WTC11 (cell line): ENCODE results near the gene ZP4. TPM values are rescaled to one million over a fixed set of nuclear protein-coding genes. Genes with fewer than 3 reads are reported as not detected.

Source experiments
- ATAC-seq: fragments of 200-7000 bp; cut with Tn5 transposase; 2 replicates; pipeline ENCODE4 v1.10.0; 2021; ENCODE audit warnings: mild to moderate bottlenecking, moderate library complexity
- CTCF ChIA-PET: fragments of 300-600 bp; sonication (Branson Sonifier 250); formaldehyde crosslinking; loops from one replicate; lab custom pipeline; 2021; ENCODE audit warnings: antibody characterized with exemption; lab: Charles Lee
- POLR2A ChIA-PET: fragments of 350-600 bp; sonication (Branson Sonifier 250); formaldehyde crosslinking; loops from one replicate; lab custom pipeline; 2021; ENCODE audit warnings: antibody characterized with exemption; lab: Charles Lee
- DNase-seq: peaks from one replicate; pipeline ENCODE4 v3.0.0; 2021; ENCODE audit warnings: low spot score
- H3K27ac Mint-ChIP-seq: 2 replicates; pipeline ENCODE4 v1.8.0; 2021; ENCODE audit warnings: mixed read lengths
- H3K27me3 Mint-ChIP-seq: 2 replicates; pipeline ENCODE4 v1.8.0; 2021; ENCODE audit warnings: low read depth, mild to moderate bottlenecking, moderate library complexity, mixed read lengths
- H3K36me3 Mint-ChIP-seq: 2 replicates; pipeline ENCODE4 v1.8.0; 2021; ENCODE audit warnings: mixed read lengths
- H3K4me1 Mint-ChIP-seq: 2 replicates; pipeline ENCODE4 v1.8.0; 2022; ENCODE audit warnings: mixed read lengths
- H3K4me3 Mint-ChIP-seq: 2 replicates; pipeline ENCODE4 v1.8.0; 2021; ENCODE audit warnings: mild to moderate bottlenecking, moderate library complexity, mixed read lengths
- H3K9me3 Mint-ChIP-seq: 2 replicates; pipeline ENCODE4 v1.8.0; 2021; ENCODE audit warnings: mixed read lengths
- CDX4 ChIP-seq: fragments of 250-450 bp; sonication (Bioruptor Pico); IDR thresholded peaks from 2 replicates; pipeline ENCODE4 v1.9.0; 2021; ENCODE audit warnings: moderate library complexity, mild to moderate bottlenecking, inconsistent platforms, borderline replicate concordance
- E2F5 ChIP-seq: sonication (generic); formaldehyde crosslinking; IDR thresholded peaks from 2 replicates; pipeline ENCODE4 v1.8.1; 2022; ENCODE audit warnings: mild to moderate bottlenecking, moderate library complexity, missing genetic modification reagents
- ELF4 ChIP-seq: sonication (generic); formaldehyde crosslinking; IDR thresholded peaks from 2 replicates; pipeline ENCODE4 v1.8.1; 2022; ENCODE audit warnings: low read depth, mild to moderate bottlenecking, moderate library complexity, missing genetic modification reagents
- FOXP4 ChIP-seq: sonication (generic); formaldehyde crosslinking; IDR thresholded peaks from 2 replicates; pipeline ENCODE4 v1.8.0; 2022; ENCODE audit warnings: mild to moderate bottlenecking, missing genetic modification reagents
- JUN ChIP-seq: sonication (generic); formaldehyde crosslinking; IDR thresholded peaks from 2 replicates; pipeline ENCODE4 v1.8.0; 2023; ENCODE audit warnings: mild to moderate bottlenecking, missing genetic modification reagents
- NFYB ChIP-seq: sonication (generic); formaldehyde crosslinking; conservative IDR thresholded peaks from 2 replicates; pipeline ENCODE4 v1.8.0; 2022; ENCODE audit warnings: low read depth, missing genetic modification reagents
- OVOL2 ChIP-seq: fragments of 250-450 bp; sonication (Bioruptor Pico); IDR thresholded peaks from 2 replicates; pipeline ENCODE4 v1.9.0; 2021; ENCODE audit warnings: mild to moderate bottlenecking, borderline replicate concordance
- USF2 ChIP-seq: sonication (generic); formaldehyde crosslinking; IDR thresholded peaks from 2 replicates; pipeline ENCODE4 v1.8.1; 2023; ENCODE audit warnings: mild to moderate bottlenecking, missing genetic modification reagents, moderate library complexity
- ZNF219 ChIP-seq: sonication (generic); formaldehyde crosslinking; IDR thresholded peaks from 2 replicates; pipeline ENCODE4 v1.8.0; 2023; ENCODE audit warnings: missing genetic modification reagents, mild to moderate bottlenecking, borderline replicate concordance
- ZNF416 ChIP-seq: fragments of 250-450 bp; sonication (Bioruptor Pico); IDR thresholded peaks from 2 replicates; pipeline ENCODE4 v1.9.0; 2021; ENCODE audit warnings: mild to moderate bottlenecking, inconsistent platforms
- ZNF425 ChIP-seq: fragments of 250-450 bp; sonication (Bioruptor Pico); conservative IDR thresholded peaks from 2 replicates; pipeline ENCODE4 v1.9.0; 2021; ENCODE audit warnings: mild to moderate bottlenecking
- ZNF532 ChIP-seq: fragments of 250-450 bp; sonication (Bioruptor Pico); IDR thresholded peaks from 2 replicates; pipeline ENCODE4 v1.9.0; 2021; ENCODE audit warnings: mild to moderate bottlenecking, borderline replicate concordance
- ZSCAN18 ChIP-seq: fragments of 250-450 bp; sonication (Bioruptor Pico); IDR thresholded peaks from 2 replicates; pipeline ENCODE4 v2.1.2; 2022; ENCODE audit warnings: mild to moderate bottlenecking, moderate library complexity
- total RNA-seq: library from RNA; stranded (reverse); gene quantifications from 3 replicates; pipeline ENCODE4 v1.2.3, GENCODE V29; 2021

ZP4 gene
- total RNA-seq, 1 experiment from 2014 or later: not detected

GRCh38 chr1:237931581-237931980 lies 40.9 kb upstream of the ZP4 start:
- H3K27ac Mint-ChIP-seq: no peak overlapping the region
- ChIA-PET CTCF (interaction anchor here (1.3 kb wide), 1 partner anchor 67 kb away, joined by 5 read pairs; no protein-coding TSS in a partner anchor), POLR2A (no interaction called here)
- no peak for ATAC-seq
- no peaks in the 10 kb centered on the region for H3K36me3 Mint-ChIP-seq
- H3K27me3 Mint-ChIP-seq: no peaks in the 10 kb centered on the region
- DNase-seq: no peak
- H3K9me3 Mint-ChIP-seq: peaks cover 6% of the 10 kb centered on the region; the same call in 1 of the 2 replicates
- 0 out of 2 replicates have a peak, but pooled peaks cover 4% of the 10 kb centered on the region for H3K4me1 Mint-ChIP-seq
- H3K4me3 Mint-ChIP-seq: no peak overlapping the region
- TF ChIP-seq ZSCAN18 (CRISPR knock-in tag) (no peak), NFYB (CRISPR knock-in tag) (no peak), ZNF416 (CRISPR knock-in tag) (no peak), FOXP4 (no peak), ELF4 (CRISPR knock-in tag) (no peak), OVOL2 (CRISPR knock-in tag) (no peak), ZNF425 (no peak), E2F5 (CRISPR knock-in tag) (no peak)

GRCh38 chr1:237927198-237927597 lies 36.5 kb upstream of the ZP4 start:
- H3K36me3 Mint-ChIP-seq: no peaks in the 10 kb centered on the region
- DNase-seq: no peak
- CTCF ChIA-PET: interaction anchor here (1.3 to 1.6 kb wide), 2 partner anchors 26 to 76 kb away, joined by 3 to 4 read pairs; no protein-coding TSS in a partner anchor
- H3K27me3 Mint-ChIP-seq: no peaks in the 10 kb centered on the region
- no peak for ATAC-seq
- no peak overlapping the region for H3K27ac Mint-ChIP-seq
- H3K4me3 Mint-ChIP-seq: no peak overlapping the region
- POLR2A ChIA-PET: no interaction called here
- H3K4me1 Mint-ChIP-seq: 0 out of 2 replicates have a peak, but pooled peaks cover 4% of the 10 kb centered on the region
- no peak for TF ChIP-seq USF2 (CRISPR knock-in tag)
- TF ChIP-seq JUN: no peak
- no peak for TF ChIP-seq ZNF532 (CRISPR knock-in tag)
- no peak for TF ChIP-seq ZNF219
- no peak for TF ChIP-seq CDX4 (CRISPR knock-in tag)
- H3K9me3 Mint-ChIP-seq: peaks cover 6% of the 10 kb centered on the region; the same call in 1 of the 2 replicates
